B cell (primary cell): ENCODE data around the gene TSPAN15. TPM values are rescaled to one million over a fixed set of nuclear protein-coding genes. Genes with fewer than 3 reads are reported as not detected.

ENCODE experiments used
- ATAC-seq: fragments of 200-7000 bp; cut with Tn5 transposase; one replicate; pipeline ENCODE4 v1.10.0; 2021; ENCODE audit warnings: low read depth, mild to moderate bottlenecking, moderate number of reproducible peaks, moderate library complexity
- CTCF ChIA-PET: fragments of 350-600 bp; sonication (Branson Sonifier 250); formaldehyde crosslinking; loops from one replicate; lab custom pipeline; 2021; ENCODE audit warnings: antibody characterized with exemption, inconsistent platforms; lab: Charles Lee
- POLR2A ChIA-PET: fragments of 350-600 bp; sonication (Branson Sonifier 250); formaldehyde crosslinking; loops from one replicate; lab custom pipeline; 2021; ENCODE audit warnings: antibody characterized with exemption; lab: Charles Lee
- DNase-seq: peaks from one replicate; pipeline ENCODE4 v3.0.0; 2013
- H2AFZ ChIP-seq: 2 replicates; pipeline ENCODE4 v1.6.1; 2012; ENCODE audit warnings: mild to moderate bottlenecking, low read depth, low read length; ENCODE audit not compliant: insufficient read depth, poor library complexity, severe bottlenecking
- H3K27ac ChIP-seq, 2 donors: 1 replicate in 1 of 2; 2 replicates in 1 of 2; pipeline ENCODE4 v1.5.1; 2012 to 2013; ENCODE audit warnings: low read length in 2 of 2, mild to moderate bottlenecking in 2 of 2, moderate library complexity in 1 of 2
- H3K27me3 ChIP-seq, 4 experiments: fragments of 200-600 bp in 1 of 4; sonication (generic) in 1 of 4; replicated peaks in 1 of 4; 1 replicate in 2 of 4; 2 replicates in 2 of 4; pipeline versions ENCODE4 v1.6.1 to v1.7.0; 2013 to 2016; ENCODE audit warnings: low read length in 3 of 4, mild to moderate bottlenecking in 2 of 4, mixed read lengths in 1 of 4, moderate library complexity in 1 of 4; ENCODE audit not compliant: insufficient read depth in 4 of 4, control insufficient read depth in 3 of 4; ENCODE audit errors: control extremely low read depth in 1 of 4
- H3K36me3 ChIP-seq, 2 experiments: replicated peaks in 1 of 2; 1 replicate in 1 of 2; 2 replicates in 1 of 2; pipeline versions ENCODE4 v1.6.1 to v1.7.1; 2013; ENCODE audit warnings: low read length in 1 of 2; ENCODE audit not compliant: insufficient read depth in 2 of 2, control insufficient read depth in 1 of 2; ENCODE audit errors: control extremely low read depth in 1 of 2, extremely low read depth in 1 of 2
- H3K4me1 ChIP-seq, 2 donors: fragments of 200-600 bp in 1 of 2; sonication (generic) in 1 of 2; 1 replicate in 1 of 2; 2 replicates in 1 of 2; pipeline versions ENCODE4 v1.5.1 to v1.6.1; 2013 to 2017; ENCODE audit warnings: low read length in 2 of 2; ENCODE audit not compliant: control insufficient read depth in 2 of 2, insufficient read depth in 2 of 2
- H3K4me2 ChIP-seq: replicated peaks from 2 replicates; pipeline ENCODE3; 2012; ENCODE audit warnings: mild to moderate bottlenecking, low read depth, low read length; ENCODE audit not compliant: poor library complexity, severe bottlenecking
- H3K4me3 ChIP-seq, 5 experiments: fragments of 200-600 bp in 1 of 5; sonication (generic) in 1 of 5; 1 replicate in 3 of 5; 2 replicates in 2 of 5; pipeline versions ENCODE4 v1.5.1 to v1.7.0; 2011 to 2016; ENCODE audit warnings: low read length in 4 of 5, mild to moderate bottlenecking in 4 of 5, low read depth in 2 of 5, control low read depth in 1 of 5, moderate library complexity in 1 of 5; ENCODE audit not compliant: insufficient read depth in 1 of 5; ENCODE audit errors: control extremely low read depth in 1 of 5, extremely low read depth in 1 of 5
- H3K79me2 ChIP-seq: fragments of 200-600 bp; sonication (generic); one replicate; pipeline ENCODE4 v1.6.0; 2016; ENCODE audit warnings: low read length; ENCODE audit not compliant: control insufficient read depth, insufficient read depth
- H3K9ac ChIP-seq: fragments of 200-600 bp; sonication (generic); 2 replicates; pipeline ENCODE4 v1.6.1; 2017; ENCODE audit warnings: mild to moderate bottlenecking, low read length, moderate library complexity
- H3K9me3 ChIP-seq, 3 donors: one replicate each; pipeline versions ENCODE4 v1.6.1 to v1.7.1; 2013; ENCODE audit warnings: low read length in 2 of 3; ENCODE audit not compliant: control insufficient read depth in 2 of 3, insufficient read depth in 1 of 3; ENCODE audit errors: control extremely low read depth in 1 of 3
- H4K20me1 ChIP-seq: 2 replicates; pipeline ENCODE4 v1.6.0; 2012; ENCODE audit warnings: mild to moderate bottlenecking, low read length; ENCODE audit not compliant: insufficient read depth, control insufficient read depth, poor library complexity, severe bottlenecking
- H3K27ac Mint-ChIP-seq: one replicate; pipeline ENCODE4 v1.8.0; 2021; ENCODE audit warnings: mixed read lengths
- H3K27me3 Mint-ChIP-seq: one replicate; pipeline ENCODE4 v1.8.0; 2021; ENCODE audit warnings: mixed read lengths
- H3K4me1 Mint-ChIP-seq: one replicate; pipeline ENCODE4 v1.8.0; 2021; ENCODE audit warnings: mixed read lengths
- H3K4me3 Mint-ChIP-seq: one replicate; pipeline ENCODE4 v1.8.0; 2021; ENCODE audit warnings: mixed read lengths
- H3K9me3 Mint-ChIP-seq: one replicate; pipeline ENCODE4 v1.8.0; 2022; ENCODE audit warnings: mixed read lengths; ENCODE audit not compliant: insufficient read depth
- CTCF ChIP-seq: fragments of 200-600 bp; IDR thresholded peaks from one replicate; pipeline ENCODE4 v1.8.0; 2022; ENCODE audit warnings: antibody characterized with exemption, mild to moderate bottlenecking
- EZH2 ChIP-seq: IDR thresholded peaks from 2 replicates; pipeline ENCODE4 v1.6.1; 2012; ENCODE audit warnings: borderline replicate concordance, low read depth, mild to moderate bottlenecking, moderate library complexity, low read length; ENCODE audit not compliant: insufficient read depth, poor library complexity, severe bottlenecking
- WGBS: methylation state at CpG from one replicate; pipeline ENCODE4 v1.1.5; 2013; ENCODE audit warnings: missing lambda C conversion rate; ENCODE audit not compliant: insufficient coverage; 5-methylcytosine and 5-hydroxymethylcytosine counted together
- intact Hi-C: fragments of 100-400 bp; cut with micrococcal nuclease; formaldehyde crosslinking; loops from one replicate; pipeline ENCODE4 v1.10.0; 2022
- polyA plus RNA-seq: library from polyadenylated mRNA; depleted of rRNA; stranded (reverse); fragments of >200 nt; gene quantifications from 2 replicates; pipeline ENCODE4 v1.2.3, GENCODE V29; 2012
- total RNA-seq, 2 donors: library from RNA; stranded (reverse); fragments of 120-200 nt in 1 of 2; gene quantifications; 1 replicate in 1 of 2; 2 replicates in 1 of 2; pipeline versions ENCODE4 v1.2.3 to v1.2.4, GENCODE V29; 2013 to 2022

Gene TSPAN15
- total and polyA plus RNA-seq, 2 donors (not counting 1 experiment from before 2014, with no cell fraction given), result 0.13 to 0.52 TPM

GRCh38 chr10:69451784-69452251 lies 553 bp downstream of the TSPAN15 start:
- no peak overlapping the region for H3K27ac Mint-ChIP-seq
- no peak for TF ChIP-seq EZH2
- TF ChIP-seq CTCF, result no peak
- intact Hi-C loops, result no loop called here
- H3K27me3 ChIP-seq, result peaks cover 0 to 16% (median 10%) of the 10 kb centered on the region in 4 experiments
- H3K4me1 Mint-ChIP-seq, result peaks cover 13% of the 10 kb centered on the region
- CTCF ChIA-PET, result no interaction called here
- H3K27me3 Mint-ChIP-seq, result peaks cover 34% of the 10 kb centered on the region
- DNase-seq (no peak), ATAC-seq (no peak)
- POLR2A ChIA-PET, result no interaction called here
- H3K27ac ChIP-seq, result no peak overlapping the region
- H3K4me1 ChIP-seq, result peaks cover 10 to 12% of the 10 kb centered on the region in 2 donors
- H2AFZ ChIP-seq, result peak overlapping the region; percentile 72
- peak overlapping the region; percentile 59 for H3K9ac ChIP-seq
- peak overlapping the region; percentile 88 for H3K4me3 Mint-ChIP-seq
- WGBS, result 13% methylated on average over 34 of the region's 38 CpGs
- no peaks in the 10 kb centered on the region for H3K9me3 Mint-ChIP-seq
- H3K4me3 ChIP-seq, result peak overlapping the region; percentile 5 to 50 (median 44)
- H3K79me2 ChIP-seq, result no peaks in the 10 kb centered on the region
- peak overlapping the region; percentile 85 for H3K4me2 ChIP-seq
- H3K9me3 ChIP-seq, result no peaks in the 10 kb centered on the region
- H3K36me3 ChIP-seq, result no peaks in the 10 kb centered on the region
- no peaks in the 10 kb centered on the region for H4K20me1 ChIP-seq

GRCh38 chr10:69452676-69453415 lies 1.6 kb downstream of the TSPAN15 start:
- Histone ChIP-seq H3K4me3 (no peak overlapping the region), H4K20me1 (no peaks in the 10 kb centered on the region), H3K4me2 (no peak overlapping the region), H3K9me3 (no peaks in the 10 kb centered on the region), H3K36me3 (no peaks in the 10 kb centered on the region), H3K9ac (no peak overlapping the region), H3K27me3 (peaks cover 0 to 16% (median 10%) of the 10 kb centered on the region in 4 experiments), H3K79me2 (no peaks in the 10 kb centered on the region), H3K4me1 (peaks cover 10 to 12% of the 10 kb centered on the region in 2 donors), H3K27ac (no peak overlapping the region), H2AFZ (no peak overlapping the region)
- no peak overlapping the region for H3K27ac Mint-ChIP-seq
- intact Hi-C loops, result no loop called here
- H3K4me1 Mint-ChIP-seq, result peaks cover 13% of the 10 kb centered on the region
- H3K4me3 Mint-ChIP-seq, result peak overlapping the region; percentile 88
- TF ChIP-seq CTCF (no peak), EZH2 (no peak)
- DNase-seq (no peak), ATAC-seq (no peak)
- H3K9me3 Mint-ChIP-seq, result no peaks in the 10 kb centered on the region
- CTCF ChIA-PET, result no interaction called here
- POLR2A ChIA-PET, result no interaction called here
- peaks cover 34% of the 10 kb centered on the region for H3K27me3 Mint-ChIP-seq
- 85% methylated on average over 5 of the region's 6 CpGs for WGBS
